HepG2 (cell line): ENCODE results near the gene JTB. TPM values are rescaled to one million over a fixed set of nuclear protein-coding genes. Genes with fewer than 3 reads are reported as not detected.
A peak's percentile ranks its signal among the peaks of the same experiment; 100 is the strongest.

Experiments
- FOXP1 ChIP-seq, 2 experiments: fragments of 450-650 bp in 1 of 2; IDR thresholded peaks; 2 replicates each; pipeline ENCODE4 v1.6.1; 2017 to 2018; ENCODE audit warnings: antibody characterized with exemption in 1 of 2
- HMG20A ChIP-seq: IDR thresholded peaks from 2 replicates; pipeline ENCODE4 v1.6.1; 2016; ENCODE audit warnings: borderline replicate concordance
- HOXD1 ChIP-seq: sonication (generic); formaldehyde crosslinking; IDR thresholded peaks from 2 replicates; pipeline ENCODE4 v1.5.0; 2020; ENCODE audit warnings: missing genetic modification reagents
- TBL1XR1 ChIP-seq: fragments of 150-350 bp; IDR thresholded peaks from 2 replicates; pipeline ENCODE4 v1.6.1; 2014; ENCODE audit warnings: borderline replicate concordance, low read length; ENCODE audit not compliant: partially characterized antibody
- THAP9 ChIP-seq: sonication (generic); formaldehyde crosslinking; IDR thresholded peaks from 2 replicates; pipeline ENCODE4; 2020; ENCODE audit warnings: missing genetic modification reagents, mild to moderate bottlenecking, borderline replicate concordance
- ZBED4 ChIP-seq: sonication (generic); formaldehyde crosslinking; IDR thresholded peaks from 2 replicates; pipeline ENCODE4 v1.4.0; 2020; ENCODE audit warnings: missing genetic modification reagents, borderline replicate concordance
- ZBTB40 ChIP-seq, 2 experiments: fragments of 450-650 bp in 1 of 2; sonication (generic) in 1 of 2; formaldehyde crosslinking in 1 of 2; IDR thresholded peaks; 2 replicates each; pipeline versions ENCODE4 v1.6.1 to v1.8.0; 2016 to 2022; ENCODE audit warnings: antibody characterized with exemption in 1 of 2, mild to moderate bottlenecking in 1 of 2, missing genetic modification reagents in 1 of 2
- ZNF280D ChIP-seq: sonication (generic); formaldehyde crosslinking; IDR thresholded peaks from 2 replicates; pipeline ENCODE4 v1.5.1; 2020; ENCODE audit warnings: mild to moderate bottlenecking, missing genetic modification reagents
- ZNF564 ChIP-seq: sonication (generic); formaldehyde crosslinking; IDR thresholded peaks from 2 replicates; pipeline ENCODE4 v1.8.1; 2023; ENCODE audit warnings: mild to moderate bottlenecking, missing genetic modification reagents
- polyA plus RNA-seq, 8 experiments: library from polyadenylated mRNA; depleted of rRNA in 3 of 8; stranded (reverse) in 7 of 8; unstranded in 1 of 8; fragments of >200 nt; fragmentation: Illumina TruSeq in 4 of 8; extraction: Trizol in 4 of 8; gene quantifications; 2 replicates each; pipeline versions ENCODE4 v1.2.1 to v1.2.3, GENCODE V29; 2011 to 2016; ENCODE audit warnings: low read depth in 4 of 8, missing spikeins in 1 of 8, mixed read lengths in 1 of 8; ENCODE audit not compliant: insufficient read depth in 1 of 8
- total RNA-seq, 5 experiments: library from RNA; depleted of rRNA; stranded (reverse); fragments of >200 nt; fragmentation: Illumina TruSeq; extraction: Trizol; gene quantifications; 2 replicates each; pipeline ENCODE4 v1.2.3, GENCODE V29; 2016; ENCODE audit warnings: low read depth in 1 of 5

Gene JTB
- total and polyA plus RNA-seq, 2 of the 13 experiments (the other 11 are each of a cell fraction or from before 2014, with no cell fraction given) = 96.7 to 99.2 TPM

- TF ChIP-seq HMG20A (CRISPR knock-in tag) (no peak), TBL1XR1 (no peak), HOXD1 (CRISPR knock-in tag) (no peak), FOXP1 (IDR thresholded peaks at IDR 0.05) (no peak), FOXP1 (CRISPR knock-in tag; IDR thresholded peaks at IDR 0.05) (no peak), ZBTB40 (IDR thresholded peaks at IDR 0.05) (no peak), ZBTB40 (CRISPR knock-in tag; IDR thresholded peaks at IDR 0.05) (no peak), THAP9 (CRISPR knock-in tag) (peak; percentile 48; the same call in 1 of the 2 replicates), ZNF280D (CRISPR knock-in tag) (no peak), ZBED4 (CRISPR knock-in tag) (peak; percentile 77; the same call in 1 of the 2 replicates), ZNF564 (CRISPR knock-in tag) (no peak)
Measured at GRCh38 chr1:153953859-153954365, 23.6 kb downstream of the JTB start (continued).
